ENCODE data around the gene WDR88. TPM values are rescaled to one million over a fixed set of nuclear protein-coding genes. Genes with fewer than 3 reads are reported as not detected.

Gene WDR88
- total RNA-seq, 1 donor from 2014 or later, result not detected

GRCh38 chr19:33198169-33198568, 66.3 kb downstream of the WDR88 start:
- H3K27me3 ChIP-seq (ENCODE audit: control insufficient read depth, insufficient read depth, low read length), result no peaks in the 10 kb centered on the region
- TF ChIP-seq CTCF (IDR thresholded peaks at IDR 0.05; ENCODE audit: insufficient read depth, low read length, poor library complexity, severe bottlenecking), result no peak
- H3K4me3 ChIP-seq (ENCODE audit: low read depth, low read length), result no peak overlapping the region
- H3K36me3 ChIP-seq (ENCODE audit: control insufficient read depth, insufficient read depth, low read length), result no peaks in the 10 kb centered on the region
- DNase-seq (ENCODE audit: low read depth), result no peak

- Histone ChIP-seq H3K36me3 (ENCODE audit: control insufficient read depth, insufficient read depth, low read length) (no peaks in the 10 kb centered on the region), H3K27me3 (ENCODE audit: control insufficient read depth, insufficient read depth, low read length) (no peaks in the 10 kb centered on the region), H3K4me3 (ENCODE audit: low read depth, low read length) (no peak overlapping the region)
- no peak for DNase-seq (ENCODE audit: low read depth)
- TF ChIP-seq CTCF (IDR thresholded peaks at IDR 0.05; ENCODE audit: insufficient read depth, low read length, poor library complexity, severe bottlenecking), result no peak
These were observed 67.7 kb downstream of the WDR88 start for GRCh38 chr19:33199441-33200265.

GRCh38 chr19:33201473-33201872, 69.6 kb downstream of the WDR88 start:
- Histone ChIP-seq H3K4me3 (ENCODE audit: low read depth, low read length) (no peak overlapping the region), H3K27me3 (ENCODE audit: control insufficient read depth, insufficient read depth, low read length) (no peaks in the 10 kb centered on the region), H3K36me3 (ENCODE audit: control insufficient read depth, insufficient read depth, low read length) (no peaks in the 10 kb centered on the region)
- TF ChIP-seq CTCF (IDR thresholded peaks at IDR 0.05; ENCODE audit: insufficient read depth, low read length, poor library complexity, severe bottlenecking), result no peak
- DNase-seq (ENCODE audit: low read depth), result no peak

GRCh38 chr19:33201886-33202545, 70.1 kb downstream of the WDR88 start:
- Histone ChIP-seq H3K4me3 (ENCODE audit: low read depth, low read length) (no peak overlapping the region), H3K27me3 (ENCODE audit: control insufficient read depth, insufficient read depth, low read length) (no peaks in the 10 kb centered on the region), H3K36me3 (ENCODE audit: control insufficient read depth, insufficient read depth, low read length) (no peaks in the 10 kb centered on the region)
- DNase-seq (ENCODE audit: low read depth), result no peak
- no peak for TF ChIP-seq CTCF (IDR thresholded peaks at IDR 0.05; ENCODE audit: insufficient read depth, low read length, poor library complexity, severe bottlenecking)

- no peak for TF ChIP-seq CTCF (IDR thresholded peaks at IDR 0.05; ENCODE audit: insufficient read depth, low read length, poor library complexity, severe bottlenecking)
- Histone ChIP-seq H3K36me3 (ENCODE audit: control insufficient read depth, insufficient read depth, low read length) (no peaks in the 10 kb centered on the region), H3K27me3 (ENCODE audit: control insufficient read depth, insufficient read depth, low read length) (no peaks in the 10 kb centered on the region), H3K4me3 (ENCODE audit: low read depth, low read length) (no peak overlapping the region)
- DNase-seq (ENCODE audit: low read depth), result no peak
These were observed 70.9 kb downstream of the WDR88 start for GRCh38 chr19:33202546-33203507.
